ENCODE data around the gene THRSP.
"Not testable (repeated sequence)": the region's sequence is repeated elsewhere in the genome, so short reads cannot be mapped to it uniquely, and the experiment has no call there.

THRSP gene

DNA sequence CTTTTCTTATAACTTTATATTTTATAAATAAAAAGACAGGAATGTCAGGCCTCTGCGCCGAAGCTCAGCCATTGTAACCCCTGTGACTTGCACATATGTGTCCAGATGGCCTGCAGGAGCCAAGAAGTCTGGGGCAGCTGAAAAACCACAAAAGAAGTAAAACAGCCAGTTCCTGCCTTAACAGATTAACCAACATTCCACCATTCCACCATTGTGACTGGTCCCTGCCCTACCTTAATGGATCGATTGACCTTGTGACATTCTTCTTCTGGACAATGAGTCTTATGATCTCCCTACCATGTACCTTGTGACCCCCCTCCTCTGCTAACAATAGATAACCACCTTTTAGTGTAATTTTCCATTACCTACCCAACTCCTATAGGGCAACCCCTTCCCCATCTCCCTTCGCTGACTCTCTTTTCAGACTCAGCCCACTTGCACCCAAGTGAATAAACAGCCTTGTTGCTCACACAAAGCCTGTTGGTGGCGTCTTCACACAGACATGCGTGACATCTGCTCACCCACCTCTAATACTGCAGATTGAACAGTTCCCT, 22.9 kb downstream of the THRSP start:
- DNase-seq: not testable (repeated sequence)

DNA sequence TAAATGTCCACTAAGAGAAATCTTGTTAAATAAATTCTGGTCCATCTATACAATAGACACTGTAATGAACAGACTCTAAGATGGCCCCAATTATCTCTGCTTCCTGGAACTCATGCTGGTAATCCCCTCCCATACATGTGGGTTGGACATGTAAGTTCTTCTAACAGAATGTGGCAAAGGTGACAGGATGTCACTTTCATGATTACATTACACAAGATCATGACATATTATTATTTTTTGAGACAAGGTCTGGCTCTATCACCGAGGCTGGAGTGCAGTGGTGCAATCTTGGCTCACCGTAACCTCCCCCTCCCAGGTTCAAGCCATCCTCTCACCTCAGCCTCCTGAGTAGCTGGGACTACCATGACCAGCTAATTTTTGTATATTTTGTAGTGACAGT, 30.6 kb downstream of the THRSP start:
- no peak for DNase-seq

DNA sequence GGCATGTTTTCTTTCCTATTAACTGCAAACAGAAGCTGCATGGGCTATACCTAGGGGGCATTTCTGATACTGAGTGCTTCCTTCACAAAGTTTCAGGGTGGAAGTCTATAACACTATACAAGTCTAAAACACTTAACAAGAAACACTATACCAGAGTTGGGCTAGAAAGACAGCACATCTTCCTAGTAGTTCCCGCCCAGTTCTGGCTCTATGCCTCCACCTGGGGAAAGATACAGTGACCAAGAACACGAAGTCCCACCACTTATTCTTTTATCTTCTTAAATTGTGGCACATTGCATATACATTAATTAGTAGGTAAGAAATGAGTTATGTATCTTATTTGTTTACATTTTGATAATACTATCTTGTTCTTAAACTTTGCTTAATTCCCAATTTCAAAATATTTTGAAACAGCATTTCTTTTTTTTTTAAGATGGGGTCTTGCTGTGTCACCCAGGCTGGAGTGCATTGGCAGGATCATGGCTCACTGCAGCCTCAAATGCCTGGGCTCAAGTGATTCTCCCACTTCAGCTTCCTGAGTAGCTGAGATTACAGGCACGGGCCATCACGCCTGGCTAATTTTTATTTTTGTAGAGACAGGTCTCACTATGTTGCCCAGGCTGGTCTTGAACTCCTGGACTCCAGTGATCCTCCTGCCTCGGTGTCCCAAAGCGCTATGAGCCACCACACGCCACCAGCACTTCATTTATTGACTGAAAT, 34.2 kb downstream of the THRSP start:
- no peak for DNase-seq

DNA sequence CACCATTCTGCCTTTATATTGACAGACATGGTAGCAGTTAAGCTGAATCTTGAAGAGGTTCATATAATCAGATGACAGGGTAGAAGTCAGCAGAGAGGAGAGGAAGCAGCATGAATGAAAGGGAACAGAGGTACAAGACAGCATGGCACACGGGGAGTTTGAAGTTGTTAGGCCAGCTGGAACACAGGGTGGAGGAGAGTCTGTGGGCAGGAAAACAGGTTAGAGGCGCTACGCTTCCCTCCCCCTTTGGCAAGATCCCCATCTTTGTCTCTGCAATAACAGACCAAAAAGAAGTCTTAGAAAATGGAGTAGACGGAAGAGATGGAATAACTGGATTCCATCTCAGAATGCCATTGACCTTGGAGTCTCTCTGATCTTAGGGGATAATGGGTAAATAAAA, 36.0 kb downstream of the THRSP start:
- DNase-seq: no peak

DNA sequence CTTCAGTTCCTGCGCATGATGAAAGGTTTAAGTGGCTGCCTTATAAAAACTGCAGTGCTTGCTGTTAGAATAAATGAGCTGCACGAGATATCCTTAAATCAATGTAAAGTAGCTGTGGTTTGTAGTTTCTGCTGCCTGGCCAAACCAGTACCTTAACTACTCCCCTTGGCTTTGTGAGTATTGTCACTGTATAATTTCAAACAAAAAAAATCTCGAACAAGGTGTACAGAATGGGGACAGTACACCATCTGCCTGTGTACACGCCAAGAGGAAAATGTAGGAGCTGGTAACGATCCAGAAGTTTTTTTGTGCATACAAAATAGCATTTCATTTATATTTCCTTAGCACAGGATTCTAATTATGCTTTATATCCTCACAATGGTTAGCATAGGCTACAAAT, 36.6 kb downstream of the THRSP start:
- peak in 1 of 56 donors; percentile 36 for DNase-seq

DNA sequence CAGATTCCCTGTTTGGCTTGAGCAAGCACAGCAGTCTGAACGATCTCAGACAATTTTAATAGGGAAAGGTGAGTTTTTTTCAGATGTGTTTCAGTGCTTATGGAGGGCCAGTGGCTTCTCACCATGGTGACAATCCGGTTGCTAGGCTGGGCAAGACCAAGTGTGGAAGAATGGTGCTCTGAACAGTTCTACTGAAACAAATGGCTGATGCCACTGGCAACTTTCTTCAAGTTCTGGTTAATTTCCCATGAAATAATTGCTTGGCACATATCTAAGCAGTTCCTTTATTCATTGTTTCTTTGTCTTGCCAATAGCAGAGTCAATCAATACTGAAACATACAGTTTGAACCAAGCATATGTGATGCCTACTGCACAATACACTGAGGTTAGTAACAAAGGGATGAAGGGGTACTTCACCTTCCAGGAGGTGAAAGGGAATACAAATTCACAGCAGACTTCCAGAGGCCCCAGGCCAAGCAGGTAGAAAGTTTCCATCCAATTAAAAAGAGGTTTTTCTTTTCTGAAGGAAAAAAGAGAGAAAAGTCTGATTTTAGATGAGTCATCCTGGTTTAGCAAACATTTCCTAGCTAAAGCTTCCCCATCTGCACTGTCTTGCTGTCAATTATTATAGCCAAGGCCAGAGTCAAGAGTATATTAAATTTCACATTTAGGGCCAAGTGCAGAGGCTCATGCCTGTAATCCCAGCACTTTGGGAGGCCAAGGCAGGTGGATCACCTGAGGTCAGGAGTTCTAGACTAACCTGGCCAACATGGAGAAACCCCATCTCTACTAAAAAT, 37.2 kb downstream of the THRSP start:
- peak in 17 of 56 donors; percentile 1 to 44 (median 10) for DNase-seq

DNA sequence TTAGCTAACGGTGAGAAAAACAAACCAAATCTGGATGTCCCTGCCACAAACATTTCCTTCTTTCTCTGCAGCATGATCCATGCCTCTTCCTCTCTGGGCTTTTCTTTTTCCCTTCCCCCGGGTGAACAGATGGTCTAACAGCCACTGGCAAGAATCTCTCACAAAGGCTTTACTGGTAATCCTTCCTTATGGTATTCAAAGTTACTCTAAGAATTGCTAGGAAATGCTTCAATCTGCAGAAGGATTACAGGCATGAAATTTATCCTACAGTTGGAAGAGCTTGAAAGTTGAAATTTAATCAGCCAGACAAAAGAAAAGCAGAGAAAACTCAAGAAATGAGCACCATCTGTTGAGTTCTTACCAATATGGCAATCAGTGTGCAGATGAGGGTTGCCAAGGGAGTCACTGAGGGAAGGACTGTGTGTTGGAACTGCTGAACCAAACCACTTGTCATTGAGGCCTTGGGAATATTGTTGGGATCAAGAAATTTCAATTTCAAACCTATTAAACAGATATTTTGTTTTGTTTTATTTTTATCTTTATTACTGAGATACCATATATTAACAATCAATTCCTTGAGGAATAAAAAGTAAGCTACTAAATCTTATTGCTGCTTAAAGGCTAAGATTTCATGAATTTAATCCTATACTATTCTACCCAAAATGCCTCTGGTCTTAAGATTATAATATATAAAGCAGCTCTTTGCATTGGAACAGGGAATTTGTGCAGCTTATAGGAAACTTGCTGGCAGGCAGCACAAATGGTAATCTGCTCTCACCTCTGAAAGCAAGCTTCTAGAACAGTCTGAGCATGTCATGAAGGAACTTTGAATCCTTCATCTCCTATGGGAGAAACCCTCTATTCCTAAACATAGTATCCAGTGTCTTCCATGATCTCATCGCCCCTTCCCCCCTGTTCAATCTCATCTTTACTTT, 45.7 kb downstream of the THRSP start:
- DNase-seq: peak in 6 of 56 donors; percentile 2 to 21 (median 8)

DNA sequence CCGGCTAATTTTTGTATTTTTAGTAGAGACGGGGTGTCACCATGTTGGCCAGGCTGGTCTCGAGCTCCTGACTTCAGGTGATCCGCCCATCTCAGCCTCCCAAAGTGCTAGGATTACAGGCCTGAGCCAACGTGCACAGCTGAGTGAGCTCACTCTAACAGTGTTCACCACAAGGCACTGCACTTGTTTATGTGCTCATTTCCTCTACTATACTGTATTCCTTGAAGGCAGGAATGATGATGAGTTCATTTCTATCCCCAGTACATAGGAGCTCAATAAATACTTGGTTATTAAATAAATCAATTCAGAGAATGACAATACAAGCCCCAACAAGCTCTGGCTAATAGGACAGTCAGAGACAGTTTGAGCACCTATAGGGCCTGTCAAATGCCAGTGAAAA, 46.7 kb downstream of the THRSP start:
- DNase-seq: no peak

DNA sequence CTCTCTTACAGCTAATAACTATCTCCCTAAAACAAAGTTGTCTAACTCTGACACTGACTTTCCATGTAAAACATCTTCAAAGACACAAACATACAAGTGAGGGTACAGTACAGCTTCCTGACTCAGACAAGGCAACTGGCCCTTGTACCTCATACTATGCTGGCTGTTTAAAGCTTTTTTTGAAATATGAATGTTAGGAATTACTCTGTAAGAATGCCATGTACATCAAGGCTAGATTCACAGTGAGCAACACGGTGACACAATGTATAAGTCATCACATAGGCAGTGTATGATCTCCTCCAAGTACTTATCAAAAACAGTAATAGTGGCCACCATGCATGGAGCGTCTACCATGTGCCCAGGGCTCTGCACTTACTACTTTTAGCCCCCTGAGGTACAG, 47.2 kb downstream of the THRSP start:
- DNase-seq: no peak

DNA sequence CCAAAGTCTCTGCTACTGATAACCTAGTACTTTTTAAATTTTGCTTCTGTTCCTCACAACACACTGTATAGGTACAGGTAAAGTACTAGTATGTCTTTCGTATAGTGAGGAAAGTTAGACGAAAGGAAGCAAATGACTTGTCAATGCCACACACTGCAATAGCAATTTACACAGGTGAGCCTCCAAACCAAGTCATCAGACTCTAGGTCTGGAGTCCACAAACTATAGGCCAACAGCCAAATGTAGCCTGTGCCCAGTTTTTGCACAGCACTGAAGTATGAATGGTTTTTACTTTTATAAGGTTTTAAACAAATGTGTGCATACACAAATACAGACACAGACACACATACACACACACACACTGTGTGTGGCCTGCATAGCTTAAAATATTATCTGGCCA, 47.6 kb downstream of the THRSP start:
- DNase-seq: no peak

DNA sequence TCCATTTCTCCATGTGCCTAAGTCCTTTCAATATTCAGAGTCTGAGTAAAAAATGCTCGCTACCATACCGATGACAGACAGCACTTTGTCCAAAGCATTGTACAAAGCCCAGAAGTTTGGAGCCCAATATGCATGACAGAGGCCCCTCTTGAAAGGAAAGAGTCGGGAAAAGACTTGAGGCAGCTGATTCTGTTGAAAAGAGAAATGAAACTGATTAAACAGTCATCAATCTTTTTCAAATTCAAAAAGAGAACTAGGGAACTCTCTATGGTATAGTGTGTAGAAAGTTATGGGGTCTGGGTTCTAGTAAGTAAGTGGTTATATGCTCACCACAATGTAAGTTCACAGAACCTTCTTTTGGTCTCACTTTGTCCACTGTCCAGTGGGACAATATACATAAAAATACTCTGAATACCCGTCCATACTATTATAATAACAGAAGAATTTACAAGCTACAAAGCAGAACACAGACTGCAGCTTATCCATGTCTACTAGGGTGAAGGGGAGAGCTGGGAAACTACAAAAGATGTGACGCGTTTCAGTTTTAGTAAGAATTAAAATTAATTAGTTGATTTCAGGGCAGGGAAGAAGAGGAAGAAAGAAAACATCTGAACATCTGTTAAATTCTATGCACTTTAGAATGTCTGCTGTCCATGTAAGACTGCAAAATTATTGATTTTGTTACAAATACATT, 49.1 kb downstream of the THRSP start:
- DNase-seq: no peak
